Ammon's horn (tissue), 1 donor: ENCODE measurements around the gene KLHL30.
A peak's percentile ranks its signal among the peaks of the same experiment; 100 is the strongest.
"Not testable (repeated sequence)": the region's sequence is repeated elsewhere in the genome, so short reads cannot be mapped to it uniquely, and the experiment has no call there.

Experiments
- DNase-seq: peaks from one replicate; pipeline ENCODE4 v3.0.0-alpha.2; 2016; ENCODE audit warnings: low spot score

Gene KLHL30

GRCh38 chr2:238163481-238164198 lies 25.2 kb downstream of the KLHL30 start:
- no peak for DNase-seq

GRCh38 chr2:238164906-238165287 lies 26.4 kb downstream of the KLHL30 start:
- no peak for DNase-seq

DNA sequence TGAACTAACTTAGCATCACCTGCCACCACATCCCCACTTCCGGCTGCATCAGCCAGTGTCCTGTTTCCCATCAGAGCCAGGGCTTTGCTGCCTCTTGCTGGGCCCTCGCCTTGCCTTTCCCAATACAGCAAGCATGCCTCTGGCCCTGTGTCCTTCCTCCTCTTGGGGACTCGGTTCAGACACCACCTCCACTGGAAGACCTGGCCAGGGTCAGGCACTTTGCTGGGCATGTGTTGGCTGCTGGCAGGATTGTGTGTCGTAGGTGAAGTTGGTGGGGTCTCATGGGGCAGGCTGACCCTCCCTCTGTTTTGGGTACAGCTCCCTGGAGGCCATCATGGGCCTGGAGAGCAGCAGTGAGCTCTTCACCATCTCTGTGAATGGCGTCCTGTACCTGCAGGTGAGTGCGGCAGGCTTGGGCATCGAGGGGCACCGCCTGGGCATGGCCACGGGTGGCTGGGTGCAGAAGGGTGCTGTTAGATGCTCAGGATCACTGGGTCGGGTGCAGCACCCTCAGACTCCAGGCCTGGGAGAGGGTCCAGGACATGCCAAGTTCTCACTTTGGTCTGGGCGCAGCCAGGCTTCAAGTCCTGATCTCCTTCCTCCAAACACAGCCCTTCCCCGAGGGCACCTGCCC lies 26.9 kb downstream of the KLHL30 start:
- DNase-seq: no peak

DNA sequence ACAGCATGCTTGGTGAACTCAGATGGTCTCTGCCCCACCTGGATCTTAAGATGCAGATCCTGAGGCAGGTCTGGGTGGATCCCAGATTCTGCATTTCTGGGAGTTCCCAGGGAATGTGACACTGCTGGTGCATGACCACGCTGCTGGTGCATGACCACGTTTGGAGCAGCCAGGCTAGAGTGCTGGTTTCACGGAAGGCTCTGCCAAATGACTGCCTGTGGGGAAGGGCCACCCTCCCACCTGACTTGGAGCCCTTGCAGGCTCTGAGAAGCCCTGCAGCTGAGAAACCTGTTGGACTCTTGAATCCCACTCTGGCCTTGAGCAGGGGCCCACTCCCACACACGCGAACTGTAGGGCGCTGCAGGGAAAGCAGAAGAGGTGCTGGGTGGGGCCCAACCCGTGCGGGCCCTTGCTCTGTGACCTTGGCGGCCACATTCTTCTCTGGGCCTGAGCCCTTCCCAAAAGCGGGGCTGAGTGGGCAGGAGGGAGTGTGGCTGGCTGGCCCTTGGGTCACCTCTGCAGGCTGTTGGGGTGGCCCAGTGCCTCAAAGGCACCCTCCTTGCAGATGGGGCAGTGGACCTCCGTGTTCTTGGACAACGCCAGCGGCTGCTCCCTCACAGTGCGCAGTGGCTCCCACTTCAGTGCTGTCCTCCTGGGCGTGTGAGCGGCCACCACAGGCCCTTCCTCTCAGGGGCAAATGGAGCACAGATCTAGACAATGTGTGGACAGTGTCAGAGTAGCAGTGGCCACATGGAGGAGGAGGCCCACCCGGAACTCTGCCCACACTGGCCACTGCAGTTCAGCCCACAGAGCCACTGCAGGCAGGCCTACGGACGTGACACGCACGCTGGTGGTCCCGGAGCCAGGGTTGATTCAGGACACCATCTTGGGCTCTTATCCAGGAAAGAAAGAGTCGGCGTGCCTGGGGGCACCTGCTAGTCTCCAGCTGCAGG lies 28.2 kb downstream of the KLHL30 start:
- no peak for DNase-seq

DNA sequence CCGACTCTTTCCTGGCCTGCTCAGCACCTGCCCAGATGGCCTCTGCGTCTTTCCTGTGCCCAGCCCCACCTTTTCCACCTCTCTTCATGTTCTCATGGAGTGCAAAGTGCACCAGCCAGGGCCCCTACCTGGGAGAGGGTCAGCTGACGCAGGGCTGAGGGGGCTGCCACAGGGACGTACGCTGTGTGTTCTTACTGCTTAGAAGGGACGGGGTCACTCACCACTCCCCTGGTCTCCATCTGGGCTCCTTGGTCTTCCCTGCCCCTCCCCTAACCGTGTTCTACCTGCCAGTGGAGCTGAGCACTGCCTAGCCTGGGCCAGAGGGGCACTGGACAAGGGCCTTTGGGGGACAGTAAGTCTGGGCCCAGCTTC lies 28.9 kb downstream of the KLHL30 start:
- no peak for DNase-seq

GRCh38 chr2:238167761-238168160 lies 29.3 kb downstream of the KLHL30 start:
- no peak for DNase-seq

DNA sequence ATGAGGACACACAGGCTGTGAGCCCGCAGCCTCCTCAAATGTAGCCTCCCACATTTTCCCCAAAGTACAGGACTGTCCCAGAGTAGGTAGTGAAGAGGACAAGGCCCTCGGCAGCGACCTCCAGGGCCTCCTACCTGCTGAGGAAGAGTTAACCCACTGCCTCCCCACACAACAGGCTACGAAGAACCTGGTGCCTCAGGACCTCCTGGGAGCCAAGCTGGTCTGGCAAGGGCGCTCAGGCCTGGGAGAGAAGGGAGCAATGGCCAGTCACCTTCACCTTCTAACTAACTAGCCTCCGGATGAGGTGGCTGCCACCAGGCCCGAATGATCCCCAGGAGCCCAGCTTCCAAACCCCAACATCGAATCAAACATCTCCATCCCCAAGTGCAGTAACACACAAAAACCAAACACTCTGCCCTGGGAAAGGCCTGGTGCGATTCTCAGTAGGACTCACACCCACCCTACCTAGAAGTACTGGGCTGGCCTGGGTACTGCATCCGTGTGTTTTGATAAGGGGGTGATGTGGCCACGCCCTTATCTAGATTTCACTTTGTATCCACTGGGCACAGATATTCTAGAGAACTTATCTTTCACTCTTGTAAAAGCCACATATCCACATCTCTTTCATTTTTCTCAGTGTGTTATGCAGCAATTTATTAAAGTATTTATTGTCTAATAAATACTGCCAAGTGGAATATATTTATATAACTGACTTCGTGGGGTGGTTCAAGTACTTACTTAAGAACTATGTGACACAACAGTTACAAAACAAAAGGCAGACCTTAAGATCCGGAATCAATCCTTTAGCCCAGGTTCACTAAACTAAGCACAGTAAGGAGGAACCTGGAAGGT lies 30.0 kb downstream of the KLHL30 start:
- DNase-seq: no peak

DNA sequence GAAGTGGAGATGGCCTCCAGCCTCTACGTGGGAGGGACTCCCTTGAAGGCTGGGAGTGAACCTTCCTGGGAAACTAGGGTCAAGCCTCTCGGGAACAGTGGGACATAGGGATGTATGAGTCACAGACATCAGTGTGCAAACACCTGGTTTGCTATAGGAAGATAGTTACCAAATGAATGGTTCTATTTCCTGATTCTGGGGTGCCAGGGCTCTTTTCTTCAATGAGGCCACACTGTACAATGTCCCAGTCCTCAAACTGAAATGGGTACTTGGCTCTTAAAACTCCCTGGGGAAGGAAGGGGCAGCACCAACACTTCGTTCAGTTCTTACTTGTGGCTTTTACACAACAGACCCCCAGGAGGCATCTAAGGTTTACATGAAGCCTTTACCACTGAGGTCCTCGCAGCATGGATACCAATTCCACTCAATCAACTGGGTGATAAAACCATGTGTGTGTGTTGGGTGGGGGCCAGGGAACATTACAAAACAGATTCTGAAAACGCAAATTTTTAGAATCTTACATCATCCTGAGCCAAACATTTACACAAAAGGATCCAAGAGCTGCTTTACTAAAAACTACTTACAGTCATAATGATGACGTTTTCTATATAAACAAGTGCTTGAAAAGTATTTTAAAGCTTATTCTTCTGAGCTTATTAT lies 30.7 kb downstream of the KLHL30 start:
- no peak for DNase-seq

- DNase-seq: peak; percentile 37
Measured at GRCh38 chr2:238169708-238170251, 31.3 kb downstream of the KLHL30 start.

GRCh38 chr2:238170386-238171071 lies 32.1 kb downstream of the KLHL30 start:
- no peak for DNase-seq

DNA sequence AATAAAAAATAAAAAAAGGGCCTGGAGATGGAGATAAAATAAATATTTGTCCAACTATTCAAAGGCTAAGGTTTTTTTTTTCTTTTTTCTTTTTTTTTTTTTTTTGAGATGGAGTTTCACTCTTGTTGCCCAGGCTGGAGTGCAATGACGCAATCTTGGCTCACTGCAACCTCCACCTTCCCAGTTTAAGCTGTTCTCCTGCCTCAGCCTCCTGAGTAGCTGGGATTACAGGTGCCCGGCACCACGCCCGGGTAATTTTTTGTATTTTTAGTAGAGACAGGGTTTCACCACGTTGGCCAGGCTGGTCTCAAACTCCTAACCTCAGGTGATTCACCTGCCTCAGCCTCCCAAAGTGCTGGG lies 32.6 kb downstream of the KLHL30 start:
- DNase-seq: not testable (repeated sequence)

GRCh38 chr2:238171575-238172187 lies 33.2 kb downstream of the KLHL30 start:
- DNase-seq: no peak

- no peak for DNase-seq
Measured at GRCh38 chr2:238172439-238172838, 34.0 kb downstream of the KLHL30 start.

DNA sequence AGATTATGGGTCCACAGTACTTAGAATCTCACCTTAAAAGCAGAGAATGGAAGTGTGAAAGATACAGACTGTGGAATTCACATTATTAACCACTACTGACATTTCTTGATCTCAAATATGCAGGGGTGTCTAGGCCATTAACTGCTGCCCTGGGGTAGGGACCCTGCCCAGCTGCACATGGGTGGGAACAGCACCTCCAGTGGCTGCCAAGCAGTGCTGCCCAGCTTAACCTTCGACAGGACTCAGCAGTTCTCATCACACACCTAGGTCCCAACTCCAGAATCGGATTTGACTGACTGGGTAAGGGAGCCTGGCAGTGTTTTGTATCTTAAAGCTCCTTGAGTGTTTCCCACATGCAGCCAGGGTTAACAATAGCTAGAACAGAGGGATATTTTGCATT lies 35.2 kb downstream of the KLHL30 start:
- DNase-seq: no peak

DNA sequence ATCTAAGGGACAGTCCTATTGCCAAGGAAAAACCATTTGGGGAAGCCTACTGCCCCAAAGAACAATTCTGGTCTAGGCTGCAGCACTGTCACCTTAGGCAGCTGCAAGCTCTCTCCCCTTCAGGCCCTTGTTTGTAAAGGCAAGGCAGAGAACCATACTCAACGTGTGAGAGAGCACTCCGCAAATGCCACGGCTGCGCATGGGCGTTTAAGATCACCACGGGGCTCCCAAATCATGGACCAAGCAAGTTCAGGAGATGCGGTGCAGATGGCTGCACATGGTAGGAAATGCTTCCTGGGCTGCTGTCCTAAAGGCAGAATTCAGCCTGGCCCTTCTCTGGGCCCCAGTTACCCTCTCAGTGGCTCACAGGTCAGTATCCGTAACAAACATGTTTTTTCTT lies 35.8 kb downstream of the KLHL30 start:
- no peak for DNase-seq

GRCh38 chr2:238174701-238175100 lies 36.2 kb downstream of the KLHL30 start:
- no peak for DNase-seq

DNA sequence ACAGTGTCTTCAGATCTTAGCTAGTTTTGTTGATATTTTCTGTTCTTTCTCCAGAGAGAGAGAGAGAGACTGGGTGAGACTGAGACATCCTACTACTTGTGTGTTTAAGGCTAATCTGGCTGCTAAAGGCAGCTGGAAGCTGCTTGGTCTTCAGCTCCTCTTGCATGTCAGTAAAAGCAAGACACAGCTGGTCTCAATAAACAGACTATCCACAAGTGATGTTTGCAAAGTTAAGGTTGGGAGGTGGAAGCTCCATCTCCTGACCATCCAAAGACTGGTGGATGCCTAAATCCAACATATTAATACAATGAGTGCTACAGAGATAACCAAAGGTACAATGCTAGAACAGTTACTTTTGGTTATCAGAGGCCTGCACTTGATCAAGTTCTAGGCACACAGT lies 38.1 kb downstream of the KLHL30 start:
- DNase-seq: no peak

DNA sequence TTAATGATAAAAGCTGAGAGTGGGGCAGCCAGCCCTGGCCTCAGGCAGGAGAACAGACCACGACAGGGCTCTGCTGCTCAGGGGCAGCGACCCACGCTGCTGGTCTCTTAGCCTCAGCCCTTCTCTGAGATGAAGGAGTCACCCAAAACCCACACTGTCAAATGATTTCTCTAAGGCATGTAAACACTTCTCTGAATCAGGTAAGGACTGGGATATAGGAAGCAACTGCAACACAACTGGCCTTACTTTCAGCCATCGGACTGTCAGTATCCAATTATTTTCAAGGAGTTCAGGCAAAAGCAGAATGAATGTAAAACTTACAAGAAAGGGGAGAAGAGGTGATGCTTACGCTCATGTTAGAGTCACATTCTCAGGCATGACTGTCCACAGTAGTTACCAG lies 42.1 kb downstream of the KLHL30 start:
- DNase-seq: no peak

GRCh38 chr2:238182362-238182761 lies 43.9 kb downstream of the KLHL30 start:
- DNase-seq: no peak

- no peak for DNase-seq
Measured at GRCh38 chr2:238183821-238184220, 45.4 kb downstream of the KLHL30 start.
